Activated T-cell treated with anti-CD3 and anti-CD28 coated beads, Interleukin-2, amount 50 U/mL, for 72 hours (primary cell): ENCODE measurements around the gene NFE2L2. TPM values are rescaled to one million over a fixed set of nuclear protein-coding genes. Genes with fewer than 3 reads are reported as not detected.
"Not testable (repeated sequence)": the region's sequence is repeated elsewhere in the genome, so short reads cannot be mapped to it uniquely, and the experiment has no call there.

ENCODE experiments used
- ATAC-seq, 2 donors: fragments of 150-1000 bp; cut with Tn5 transposase; replicated peaks in 1 of 2; 2 replicates each; pipeline ENCODE4 v1.10.0; 2021; ENCODE audit warnings: moderate library complexity in 2 of 2, mild to moderate bottlenecking in 1 of 2
- DNase-seq, 2 donors: peaks; one replicate each; pipeline ENCODE4 v3.0.0; 2021 to 2022; ENCODE audit warnings: mixed read lengths in 1 of 2
- H3K27ac Mint-ChIP-seq: one replicate; pipeline ENCODE4 v1.8.0; 2022; ENCODE audit warnings: mild to moderate bottlenecking, moderate library complexity, mixed read lengths
- H3K27me3 Mint-ChIP-seq: one replicate; pipeline ENCODE4 v1.8.0; 2022; ENCODE audit warnings: low read depth, mixed read lengths
- H3K36me3 Mint-ChIP-seq, 2 donors: one replicate each; pipeline ENCODE4 v1.8.0; 2022; ENCODE audit warnings: mixed read lengths in 2 of 2, mild to moderate bottlenecking in 1 of 2; ENCODE audit not compliant: insufficient read depth in 2 of 2
- H3K4me1 Mint-ChIP-seq: one replicate; pipeline ENCODE4 v1.8.0; 2022; ENCODE audit warnings: low read depth, mixed read lengths
- H3K4me3 Mint-ChIP-seq, 2 donors: one replicate each; pipeline ENCODE4 v1.8.0; 2022; ENCODE audit warnings: mild to moderate bottlenecking in 2 of 2, mixed read lengths in 2 of 2, moderate library complexity in 2 of 2
- H3K9me3 Mint-ChIP-seq, 2 donors: one replicate each; pipeline ENCODE4 v1.8.0; 2022; ENCODE audit warnings: mixed read lengths in 2 of 2
- total RNA-seq, 2 donors: library from RNA; stranded (reverse); gene quantifications; one replicate each; pipeline ENCODE4 v1.2.3, GENCODE V29; 2022

The NFE2L2 gene
- 10 to 100 TPM; 74.6 to 81.4 TPM for total RNA-seq

DNA sequence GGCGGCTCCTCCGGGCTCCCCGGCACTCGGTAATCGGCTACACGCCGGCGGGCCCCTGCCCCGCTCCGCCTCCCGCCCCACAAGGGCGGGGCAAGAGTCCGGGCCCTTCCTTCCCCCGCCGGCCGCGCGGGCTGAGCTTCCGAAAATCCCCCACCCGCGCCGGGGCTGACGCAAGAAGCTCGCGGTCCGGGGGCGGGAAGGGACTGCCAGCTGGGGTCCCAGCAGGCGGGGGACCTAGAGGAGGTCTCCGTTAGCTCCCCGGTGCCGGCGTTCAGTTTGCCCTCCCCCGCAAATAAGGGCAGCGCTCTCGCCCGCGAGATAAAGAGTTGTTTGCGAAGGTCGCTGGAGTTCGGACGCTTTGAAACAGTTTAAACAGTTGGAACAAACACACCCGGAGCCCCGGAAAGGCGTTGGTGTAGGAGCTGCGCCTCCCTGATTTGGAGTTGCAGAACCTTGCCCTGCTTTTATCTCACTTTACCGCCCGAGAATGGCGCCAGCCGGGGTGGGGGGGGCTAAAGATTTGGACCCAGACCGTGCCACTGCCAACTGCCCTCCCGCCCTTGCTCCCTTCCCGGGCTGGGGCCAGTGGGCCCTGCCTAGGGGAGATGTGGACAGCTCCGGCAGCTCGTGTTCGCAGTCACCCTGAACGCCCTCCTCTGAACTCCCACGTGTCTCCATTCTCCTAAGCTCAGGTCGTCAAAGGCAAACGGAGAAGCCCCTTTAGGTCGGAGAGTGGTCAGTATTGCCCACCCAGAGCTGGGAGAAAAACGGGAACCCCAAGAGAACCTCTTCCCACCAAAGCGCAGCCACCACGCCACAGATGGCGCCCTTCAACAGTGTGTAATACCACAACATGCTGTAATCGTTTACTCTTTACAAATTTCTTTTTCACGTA, at the start of gene NFE2L2:
Gene NFE2L2 (minus strand): TSS at position 35 of the 895 bp plus-strand sequence. CDS start 151 bp downstream, outside the sequence.
- H3K27ac Mint-ChIP-seq, result peak within 1 kb of the TSS; percentile 96
- peaks cover 62% of the 10 kb centered on the region for H3K4me1 Mint-ChIP-seq
- H3K9me3 Mint-ChIP-seq, result no peaks in the 10 kb centered on the region
- ATAC-seq (peak; percentile 79 to 80), DNase-seq (peak; percentile 97 to 98)
- H3K27me3 Mint-ChIP-seq, result no peaks in the 10 kb centered on the region
- H3K36me3 Mint-ChIP-seq, result peaks cover 2 to 24% of the 10 kb centered on the region in 2 donors
- H3K4me3 Mint-ChIP-seq, result peak within 1 kb of the TSS; percentile 95 to 96

DNA sequence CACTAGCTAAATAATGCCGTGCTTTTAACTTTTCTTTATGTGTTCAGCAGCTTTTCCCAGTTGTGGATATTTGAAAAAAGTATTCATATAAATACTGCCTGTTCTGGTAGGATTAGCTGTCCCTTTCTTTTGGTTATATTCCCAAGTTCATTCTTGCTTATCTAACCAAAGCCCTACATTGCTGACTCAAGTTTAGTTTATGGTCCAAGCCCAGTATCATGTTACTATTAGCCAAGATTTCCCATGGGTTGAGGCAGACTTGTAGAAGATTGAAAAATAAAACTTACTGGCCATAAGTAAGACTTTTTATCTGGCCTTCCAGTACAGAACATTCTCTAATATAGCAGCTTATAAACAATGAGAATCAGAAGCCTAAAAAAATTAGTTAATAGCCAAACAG, 49.7 kb upstream of the NFE2L2 start:
- H3K4me3 Mint-ChIP-seq, result no peak overlapping the region
- H3K27ac Mint-ChIP-seq, result no peak overlapping the region
- H3K9me3 Mint-ChIP-seq, result peaks cover 0 to 2% of the 10 kb centered on the region in 2 donors
- peaks cover 2% of the 10 kb centered on the region in 2 donors for H3K36me3 Mint-ChIP-seq
- no peaks in the 10 kb centered on the region for H3K27me3 Mint-ChIP-seq
- no peak for DNase-seq
- peaks cover 20% of the 10 kb centered on the region for H3K4me1 Mint-ChIP-seq
- ATAC-seq, result no peak

DNA sequence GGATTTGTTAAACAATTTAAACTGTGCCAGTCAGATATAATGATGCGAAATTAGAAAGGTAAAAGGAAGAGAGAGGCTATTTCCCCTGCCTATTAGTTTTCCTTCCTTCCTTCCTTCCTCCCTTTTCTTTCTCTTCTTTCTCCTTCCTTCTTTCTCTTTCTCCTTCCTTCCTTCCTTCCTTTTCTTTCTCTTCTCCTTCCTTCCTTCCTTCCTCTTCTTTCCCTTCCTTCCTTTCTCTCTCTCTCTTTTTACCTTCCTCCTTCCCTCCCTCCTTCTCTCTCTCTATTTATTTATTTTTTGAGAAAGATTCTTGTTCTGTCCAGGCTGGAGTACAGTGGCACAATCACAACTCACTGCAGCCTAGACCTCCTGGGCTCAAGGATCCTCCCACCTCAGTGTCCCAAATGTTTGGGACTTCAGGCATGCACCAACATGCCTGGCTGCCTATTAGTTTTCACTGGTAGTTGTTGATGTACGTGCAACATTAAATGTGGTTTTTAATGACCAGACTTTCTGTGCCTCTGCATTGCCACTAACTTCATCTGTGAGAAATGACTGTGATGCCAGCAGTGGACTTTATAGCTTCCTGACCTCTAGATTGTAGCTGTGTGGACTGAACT, 48.7 kb upstream of the NFE2L2 start:
- Mint-ChIP-seq H3K27ac (no peak overlapping the region), H3K9me3 (peaks cover 0 to 2% of the 10 kb centered on the region in 2 donors), H3K36me3 (peaks cover 2% of the 10 kb centered on the region in 2 donors), H3K27me3 (no peaks in the 10 kb centered on the region), H3K4me1 (peaks cover 25% of the 10 kb centered on the region), H3K4me3 (no peak overlapping the region)
- ATAC-seq (no peak), DNase-seq (no peak)

DNA sequence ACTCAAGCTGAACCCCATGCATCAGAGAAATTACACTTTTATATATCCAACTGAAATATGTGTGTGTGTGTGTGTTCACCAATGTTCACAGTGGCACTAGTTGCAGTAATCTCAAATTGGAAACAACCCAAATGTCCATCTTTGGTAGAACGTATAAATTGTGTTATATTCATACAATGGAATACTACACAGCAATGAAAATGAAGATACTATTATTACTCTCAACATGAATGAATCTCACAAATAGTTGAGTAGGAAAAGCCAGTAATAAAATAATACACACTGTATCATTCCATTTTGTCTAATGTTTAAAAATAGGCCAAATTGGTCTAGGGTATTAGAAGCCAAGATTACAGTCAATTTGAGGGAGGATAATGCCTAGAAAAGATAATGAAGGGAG, 48.0 kb upstream of the NFE2L2 start:
- no peak overlapping the region for H3K27ac Mint-ChIP-seq
- no peak for ATAC-seq
- peaks cover 0 to 2% of the 10 kb centered on the region in 2 donors for H3K9me3 Mint-ChIP-seq
- H3K4me1 Mint-ChIP-seq, result peaks cover 29% of the 10 kb centered on the region
- peaks cover 2% of the 10 kb centered on the region in 2 donors for H3K36me3 Mint-ChIP-seq
- no peak for DNase-seq
- no peak overlapping the region for H3K4me3 Mint-ChIP-seq
- no peaks in the 10 kb centered on the region for H3K27me3 Mint-ChIP-seq

DNA sequence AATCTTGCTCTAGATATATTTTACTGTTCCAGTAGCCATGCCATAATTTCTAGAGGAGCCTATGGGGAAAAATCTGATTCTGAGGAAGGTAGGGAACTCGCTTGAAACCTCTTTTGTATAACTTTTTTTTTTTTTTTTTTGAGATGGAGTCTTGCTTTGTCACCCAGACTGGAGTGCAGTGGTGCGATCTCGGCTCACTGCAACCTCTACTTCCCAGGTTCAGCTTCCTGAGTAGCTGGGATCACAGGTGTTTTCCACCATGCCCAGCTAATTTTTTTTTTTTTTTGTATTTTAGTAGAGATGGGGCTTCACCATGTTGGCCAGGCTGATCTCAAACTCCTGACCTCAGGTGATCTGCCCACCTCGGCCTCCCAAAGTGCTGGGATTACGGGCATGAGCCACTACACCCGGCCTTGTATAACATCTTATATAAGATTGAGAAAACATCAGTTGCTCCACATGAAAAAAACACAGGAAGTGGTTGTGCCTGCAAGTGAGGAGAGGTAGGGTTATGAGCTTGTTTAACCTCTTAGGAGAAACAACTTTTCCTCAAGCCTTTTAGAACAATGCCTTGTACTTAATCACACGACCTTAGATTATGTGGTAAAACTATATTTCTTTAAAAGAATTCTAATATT, 45.3 kb upstream of the NFE2L2 start:
- H3K9me3 Mint-ChIP-seq, H3K36me3 Mint-ChIP-seq, DNase-seq, H3K27me3 Mint-ChIP-seq: not testable (repeated sequence)
- Mint-ChIP-seq H3K27ac (peak overlapping the region; percentile 90), H3K4me1 (peaks cover 33% of the 10 kb centered on the region), H3K4me3 (peak overlapping the region; percentile 31 to 47)
- ATAC-seq, result peak in 1 of 2 donors; percentile 17

DNA sequence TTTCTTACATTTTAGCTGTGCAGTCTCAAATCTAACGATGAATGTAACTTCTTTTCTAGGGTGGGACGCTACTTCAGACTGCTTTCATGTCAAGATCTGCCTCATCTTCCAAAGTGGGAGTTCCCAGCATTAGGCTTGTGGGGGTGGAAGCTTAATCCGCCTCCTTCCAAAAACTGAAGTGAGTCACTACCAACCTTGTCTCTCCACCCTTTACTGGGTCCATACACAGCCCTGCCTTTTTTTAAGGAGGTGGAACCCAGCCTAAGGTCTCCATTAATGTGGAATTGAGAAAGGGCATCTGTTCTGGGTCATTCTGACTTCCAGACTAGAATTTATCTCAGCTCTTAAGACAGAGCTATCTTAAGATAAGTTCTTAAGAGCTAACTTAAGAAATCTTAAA, 42.0 kb upstream of the NFE2L2 start:
- H3K36me3 Mint-ChIP-seq, result peaks cover 0 to 2% of the 10 kb centered on the region in 2 donors
- no peaks in the 10 kb centered on the region for H3K9me3 Mint-ChIP-seq
- no peak for DNase-seq
- H3K27ac Mint-ChIP-seq, result no peak overlapping the region
- no peak for ATAC-seq
- peaks cover 33% of the 10 kb centered on the region for H3K4me1 Mint-ChIP-seq
- H3K27me3 Mint-ChIP-seq, result no peaks in the 10 kb centered on the region
- H3K4me3 Mint-ChIP-seq, result no peak overlapping the region

DNA sequence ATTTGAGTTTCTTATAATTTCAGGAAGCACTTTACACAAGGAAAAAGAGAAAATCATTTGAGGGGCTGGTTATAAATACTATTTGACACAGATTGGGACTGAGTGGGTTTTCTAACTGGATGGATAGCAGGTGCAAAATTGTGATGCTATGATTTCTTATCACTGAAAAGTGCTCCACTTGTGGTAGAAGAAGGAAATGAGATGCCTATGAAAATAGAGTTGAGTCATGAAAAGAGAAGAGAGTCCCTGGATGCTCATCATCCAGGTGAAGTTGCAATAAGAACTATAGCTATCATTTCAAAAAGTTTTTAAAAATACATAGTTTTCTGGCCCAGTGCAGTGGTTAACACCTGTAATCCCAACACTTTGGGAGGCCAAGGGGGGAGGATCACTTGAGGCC, 39.4 kb upstream of the NFE2L2 start:
- H3K4me1 Mint-ChIP-seq, result peaks cover 10% of the 10 kb centered on the region
- H3K9me3 Mint-ChIP-seq, result no peaks in the 10 kb centered on the region
- no peak overlapping the region for H3K4me3 Mint-ChIP-seq
- no peaks in the 10 kb centered on the region for H3K36me3 Mint-ChIP-seq
- H3K27me3 Mint-ChIP-seq, result no peaks in the 10 kb centered on the region
- DNase-seq, result no peak
- H3K27ac Mint-ChIP-seq, result no peak overlapping the region
- ATAC-seq, result no peak

DNA sequence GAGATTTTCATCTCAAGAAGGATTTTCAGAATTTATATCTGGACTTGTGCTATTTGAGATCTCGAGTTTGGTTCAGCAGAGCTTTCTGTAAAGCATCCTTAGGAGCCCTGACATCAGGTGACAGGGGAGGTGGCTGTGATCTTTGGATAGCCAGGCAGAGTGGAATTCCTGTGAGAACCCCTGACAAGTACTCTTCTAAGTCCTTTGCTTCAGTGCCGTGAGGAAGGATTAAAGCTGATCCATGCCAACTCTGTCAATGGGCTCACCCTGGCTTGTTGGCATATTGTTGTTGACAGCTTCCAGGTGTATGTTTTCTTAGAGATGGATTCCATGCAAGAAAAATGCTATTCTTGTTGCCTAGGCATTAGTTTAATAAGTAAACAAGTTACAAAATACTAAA, 38.0 kb upstream of the NFE2L2 start:
- Mint-ChIP-seq H3K27me3 (no peaks in the 10 kb centered on the region), H3K9me3 (no peaks in the 10 kb centered on the region), H3K4me1 (peaks cover 4% of the 10 kb centered on the region), H3K27ac (no peak overlapping the region), H3K36me3 (no peaks in the 10 kb centered on the region), H3K4me3 (no peak overlapping the region)
- ATAC-seq (no peak), DNase-seq (no peak)

DNA sequence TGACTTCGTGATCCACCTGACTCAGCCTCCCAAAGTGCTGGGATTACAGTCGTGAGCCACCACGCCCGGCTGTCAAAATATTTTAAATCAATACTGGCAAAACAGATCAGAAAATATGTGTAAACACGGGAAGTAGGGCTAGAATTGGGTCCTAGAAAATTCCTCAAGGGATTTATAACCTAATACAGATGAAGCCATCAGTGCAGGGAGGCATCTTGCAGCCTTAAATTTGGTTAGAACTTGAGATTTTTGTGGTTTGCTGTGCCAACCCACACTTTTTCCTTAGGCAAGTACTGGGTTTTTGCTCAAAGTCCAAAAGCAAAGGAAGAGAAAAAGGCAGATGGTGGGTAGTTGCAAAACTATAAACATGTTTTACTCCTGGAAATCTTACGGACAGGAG, 33.7 kb upstream of the NFE2L2 start:
- Mint-ChIP-seq H3K27ac (no peak overlapping the region), H3K4me3 (no peak overlapping the region), H3K27me3 (no peaks in the 10 kb centered on the region), H3K36me3 (no peaks in the 10 kb centered on the region), H3K9me3 (no peaks in the 10 kb centered on the region), H3K4me1 (peaks cover 28% of the 10 kb centered on the region)
- DNase-seq (no peak), ATAC-seq (no peak)

DNA sequence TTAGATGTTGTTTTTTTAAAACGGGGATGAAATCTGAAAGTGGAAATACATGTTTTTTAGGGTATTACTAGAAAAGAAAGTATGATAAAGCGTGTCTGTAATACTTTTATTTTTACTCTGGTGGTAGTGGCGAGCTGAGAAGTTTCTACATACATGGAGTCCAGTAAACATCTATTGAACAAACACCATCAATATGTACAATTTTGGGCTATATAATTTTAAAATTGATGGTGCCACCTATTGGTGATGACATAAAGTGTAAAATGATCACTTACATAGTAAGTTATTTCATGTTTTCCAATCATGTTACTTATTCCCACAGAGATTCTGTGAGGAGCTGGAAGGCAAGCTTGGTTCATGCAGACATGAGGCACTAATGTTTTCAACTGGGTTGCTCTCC, 31.5 kb upstream of the NFE2L2 start:
- DNase-seq, result no peak
- Mint-ChIP-seq H3K27ac (peak overlapping the region; percentile 40), H3K4me3 (no peak overlapping the region), H3K9me3 (no peaks in the 10 kb centered on the region), H3K36me3 (no peaks in the 10 kb centered on the region), H3K27me3 (no peaks in the 10 kb centered on the region), H3K4me1 (peaks cover 49% of the 10 kb centered on the region)
- no peak for ATAC-seq

DNA sequence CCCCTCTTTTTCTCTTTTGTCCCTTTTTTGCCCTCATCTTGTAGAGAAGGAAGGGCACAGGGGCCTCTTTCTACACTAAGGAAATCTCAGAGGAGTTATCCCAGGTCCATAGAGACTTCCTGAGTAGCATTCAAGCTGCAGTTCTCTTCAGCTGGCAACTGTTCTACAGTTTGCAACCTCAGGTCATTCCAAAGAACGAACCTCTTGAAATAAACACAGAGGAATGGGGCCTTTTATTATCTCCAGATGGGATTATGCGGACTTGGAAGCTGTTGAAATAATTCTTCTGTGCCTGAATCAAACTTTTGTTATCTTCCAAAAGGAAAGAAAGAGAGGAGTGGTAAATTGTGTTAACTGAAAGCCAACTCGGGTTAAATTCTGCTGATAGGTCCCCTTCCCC, 31.0 kb upstream of the NFE2L2 start:
- no peak overlapping the region for H3K4me3 Mint-ChIP-seq
- DNase-seq, result no peak
- ATAC-seq, result no peak
- H3K36me3 Mint-ChIP-seq, result no peaks in the 10 kb centered on the region
- peak overlapping the region; percentile 40 for H3K27ac Mint-ChIP-seq
- H3K9me3 Mint-ChIP-seq, result no peaks in the 10 kb centered on the region
- peaks cover 54% of the 10 kb centered on the region for H3K4me1 Mint-ChIP-seq
- no peaks in the 10 kb centered on the region for H3K27me3 Mint-ChIP-seq

DNA sequence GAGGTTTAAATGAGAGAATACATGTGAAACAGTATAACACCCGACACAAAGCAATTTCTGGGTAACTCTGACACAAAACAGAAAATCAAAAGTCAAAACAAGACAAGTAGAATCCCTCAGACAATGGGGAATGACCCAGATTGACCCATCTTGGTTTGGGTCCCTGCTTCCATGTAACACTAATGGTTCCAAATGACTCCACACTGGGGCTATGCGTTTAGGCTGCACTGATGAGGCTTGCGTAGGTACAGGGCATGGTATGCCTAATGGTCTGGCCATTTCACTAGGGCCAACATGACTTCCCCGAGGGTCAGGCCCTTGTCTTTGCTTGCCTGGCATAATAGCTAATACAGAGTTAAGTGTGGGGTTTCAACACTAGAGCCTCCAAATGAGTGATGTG, 27.2 kb upstream of the NFE2L2 start:
- DNase-seq (peak; percentile 44 to 54), ATAC-seq (peak; percentile 82 to 89)
- Mint-ChIP-seq H3K4me1 (peaks cover 70% of the 10 kb centered on the region), H3K27ac (peak overlapping the region; percentile 41), H3K27me3 (no peaks in the 10 kb centered on the region), H3K4me3 (peak overlapping the region; percentile 54 to 80), H3K36me3 (peaks cover 0 to under 1% of the 10 kb centered on the region in 2 donors), H3K9me3 (no peaks in the 10 kb centered on the region)
